HepG2 (cell line): ENCODE measurements around the gene RPS6KC1. TPM values are rescaled to one million over a fixed set of nuclear protein-coding genes. Genes with fewer than 3 reads are reported as not detected.

Source experiments
- ATM ChIP-seq: fragments of 450-650 bp; IDR thresholded peaks from 2 replicates; pipeline ENCODE4 v1.7.1; 2017; ENCODE audit warnings: mild to moderate bottlenecking, borderline replicate concordance
- E2F5 ChIP-seq: sonication (generic); formaldehyde crosslinking; conservative IDR thresholded peaks from 2 replicates; pipeline ENCODE4 v1.4.0; 2020; ENCODE audit warnings: missing genetic modification reagents
- HIVEP1 ChIP-seq: sonication (generic); formaldehyde crosslinking; IDR thresholded peaks from 2 replicates; pipeline ENCODE4 v1.4.0; 2020; ENCODE audit warnings: mild to moderate bottlenecking, missing genetic modification reagents
- MEIS2 ChIP-seq: sonication (generic); formaldehyde crosslinking; IDR thresholded peaks from 2 replicates; pipeline ENCODE4 v1.9.0; 2021; ENCODE audit warnings: mild to moderate bottlenecking, missing genetic modification reagents
- POLR2AphosphoS5 ChIP-seq: IDR thresholded peaks from 2 replicates; pipeline ENCODE4 v1.6.1; 2012; ENCODE audit warnings: low read depth, low read length
- POLR2G ChIP-seq: fragments of 200-400 bp; formaldehyde crosslinking; IDR thresholded peaks from 2 replicates; pipeline ENCODE4 v1.6.1; 2018; ENCODE audit warnings: mild to moderate bottlenecking, low read depth, low read length, moderate library complexity
- PPARG ChIP-seq: conservative IDR thresholded peaks from 2 replicates; pipeline ENCODE4 v1.6.1; 2016; ENCODE audit warnings: missing biosample characterization, missing genetic modification reagents
- TCF12 ChIP-seq, 2 experiments: fragments of 450-650 bp in 1 of 2; sonication (generic) in 1 of 2; formaldehyde crosslinking in 1 of 2; IDR thresholded peaks; 2 replicates each; pipeline versions ENCODE4 v1.6.1 to v1.8.0; 2017 to 2022; ENCODE audit warnings: antibody characterized with exemption in 1 of 2, mild to moderate bottlenecking in 1 of 2, missing genetic modification reagents in 1 of 2, moderate library complexity in 1 of 2
- XBP1 ChIP-seq: sonication (generic); formaldehyde crosslinking; IDR thresholded peaks from 2 replicates; pipeline ENCODE4 v1.5.0; 2020; ENCODE audit warnings: missing genetic modification reagents
- ZBTB3 ChIP-seq: sonication (generic); formaldehyde crosslinking; IDR thresholded peaks from 2 replicates; pipeline ENCODE4 v1.4.0; 2020; ENCODE audit warnings: low read depth, mild to moderate bottlenecking, moderate library complexity, missing genetic modification reagents, borderline replicate concordance
- ZBTB40 ChIP-seq, 2 experiments: fragments of 450-650 bp in 1 of 2; sonication (generic) in 1 of 2; formaldehyde crosslinking in 1 of 2; IDR thresholded peaks; 2 replicates each; pipeline versions ENCODE4 v1.6.1 to v1.8.0; 2016 to 2022; ENCODE audit warnings: antibody characterized with exemption in 1 of 2, mild to moderate bottlenecking in 1 of 2, missing genetic modification reagents in 1 of 2
- ZBTB8A ChIP-seq: sonication (generic); formaldehyde crosslinking; IDR thresholded peaks from 2 replicates; pipeline ENCODE4 v1.4.0; 2020; ENCODE audit warnings: mild to moderate bottlenecking, low read depth, missing genetic modification reagents, borderline replicate concordance
- ZFP36L2 ChIP-seq: sonication (generic); formaldehyde crosslinking; IDR thresholded peaks from 2 replicates; pipeline ENCODE4 v1.4.0; 2020; ENCODE audit warnings: missing genetic modification reagents
- ZNF10 ChIP-seq: sonication (generic); formaldehyde crosslinking; IDR thresholded peaks from 2 replicates; pipeline ENCODE4 v1.4.0; 2020; ENCODE audit warnings: mild to moderate bottlenecking, low read depth, missing genetic modification reagents, borderline replicate concordance
- ZNF331 ChIP-seq: sonication (generic); formaldehyde crosslinking; IDR thresholded peaks from 2 replicates; pipeline ENCODE4 v1.4.0; 2020; ENCODE audit warnings: missing genetic modification reagents
- ZNF558 ChIP-seq: sonication (generic); formaldehyde crosslinking; IDR thresholded peaks from 2 replicates; pipeline ENCODE4 v1.9.0; 2022; ENCODE audit warnings: mild to moderate bottlenecking, missing genetic modification reagents, borderline replicate concordance
- polyA plus RNA-seq, 8 experiments: library from polyadenylated mRNA; depleted of rRNA in 3 of 8; stranded (reverse) in 7 of 8; unstranded in 1 of 8; fragments of >200 nt; fragmentation: Illumina TruSeq in 4 of 8; extraction: Trizol in 4 of 8; gene quantifications; 2 replicates each; pipeline versions ENCODE4 v1.2.1 to v1.2.3, GENCODE V29; 2011 to 2016; ENCODE audit warnings: low read depth in 4 of 8, missing spikeins in 1 of 8, mixed read lengths in 1 of 8; ENCODE audit not compliant: insufficient read depth in 1 of 8
- total RNA-seq, 5 experiments: library from RNA; depleted of rRNA; stranded (reverse); fragments of >200 nt; fragmentation: Illumina TruSeq; extraction: Trizol; gene quantifications; 2 replicates each; pipeline ENCODE4 v1.2.3, GENCODE V29; 2016; ENCODE audit warnings: low read depth in 1 of 5
- TF ChIP-seq, protein P1 (sequence below): sonication (generic); formaldehyde crosslinking; IDR thresholded peaks from 2 replicates; pipeline ENCODE4 v1.4.0; 2020; ENCODE audit warnings: missing genetic modification reagents

Gene RPS6KC1
- total and polyA plus RNA-seq, 2 of the 13 experiments (the other 11 are each of a cell fraction or from before 2014, with no cell fraction given), result 11.0 to 25.2 TPM

DNA sequence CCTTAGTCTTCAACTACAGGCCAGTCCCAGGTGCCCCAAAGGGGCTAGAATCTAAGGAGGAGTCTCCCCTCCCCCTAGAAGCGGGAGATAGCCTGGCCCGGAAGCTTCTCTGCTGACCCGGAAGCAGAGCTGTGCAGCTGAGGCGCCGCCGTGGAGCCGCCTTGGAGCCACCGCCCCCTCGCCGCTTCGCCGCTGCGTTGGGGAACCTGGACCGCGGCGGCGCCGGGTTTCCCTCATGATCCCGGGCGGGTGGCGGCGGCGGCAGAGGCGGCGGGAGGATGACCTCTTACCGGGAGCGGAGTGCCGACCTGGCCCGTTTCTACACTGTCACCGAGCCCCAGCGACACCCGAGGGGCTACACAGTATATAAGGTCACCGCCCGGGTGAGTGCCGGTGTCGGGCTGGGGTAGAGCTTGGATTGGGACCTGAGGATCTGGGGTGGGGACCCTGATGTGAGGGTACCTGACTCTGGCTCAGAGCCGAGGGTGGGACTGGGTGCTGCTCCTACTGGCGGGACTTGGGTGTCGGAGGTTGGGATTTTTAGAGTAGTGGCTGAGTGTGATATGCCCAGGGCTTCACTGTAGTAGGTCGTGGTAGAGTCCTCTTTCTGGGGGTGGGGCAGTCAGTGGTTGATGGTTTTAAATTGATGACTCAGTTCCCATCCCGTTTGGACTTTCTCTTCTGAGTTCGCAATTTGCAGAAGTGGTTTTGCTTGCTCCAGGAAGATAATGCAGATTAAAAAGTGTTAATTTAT, at the start of gene RPS6KC1 (continued):
- TF ChIP-seq E2F5 (CRISPR knock-in tag) (no peak), ZNF10 (CRISPR knock-in tag) (no peak), PPARG (CRISPR knock-in tag) (no peak), ZBTB3 (no peak), TCF12 (IDR thresholded peaks at IDR 0.05) (no peak), TCF12 (CRISPR knock-in tag; IDR thresholded peaks at IDR 0.05) (no peak), ZBTB40 (IDR thresholded peaks at IDR 0.05) (peak; percentile 76), ZBTB40 (CRISPR knock-in tag; IDR thresholded peaks at IDR 0.05) (no peak; the same call in 1 of the 2 replicates), ZNF558 (peak; percentile 57; the same call in 1 of the 2 replicates), POLR2G (peak; percentile 87), ZBTB8A (CRISPR knock-in tag) (no peak), ZNF331 (no peak), XBP1 (CRISPR knock-in tag) (no peak), ATM (no peak), POLR2AphosphoS5 (peak; percentile 71), MEIS2 (CRISPR knock-in tag) (peak; percentile 27; the same call in 1 of the 2 replicates), HIVEP1 (CRISPR knock-in tag) (0 out of 2 replicates have a peak, but pooled peaks have one; percentile 29), ZFP36L2 (no peak)
- TF ChIP-seq, protein P1, sequence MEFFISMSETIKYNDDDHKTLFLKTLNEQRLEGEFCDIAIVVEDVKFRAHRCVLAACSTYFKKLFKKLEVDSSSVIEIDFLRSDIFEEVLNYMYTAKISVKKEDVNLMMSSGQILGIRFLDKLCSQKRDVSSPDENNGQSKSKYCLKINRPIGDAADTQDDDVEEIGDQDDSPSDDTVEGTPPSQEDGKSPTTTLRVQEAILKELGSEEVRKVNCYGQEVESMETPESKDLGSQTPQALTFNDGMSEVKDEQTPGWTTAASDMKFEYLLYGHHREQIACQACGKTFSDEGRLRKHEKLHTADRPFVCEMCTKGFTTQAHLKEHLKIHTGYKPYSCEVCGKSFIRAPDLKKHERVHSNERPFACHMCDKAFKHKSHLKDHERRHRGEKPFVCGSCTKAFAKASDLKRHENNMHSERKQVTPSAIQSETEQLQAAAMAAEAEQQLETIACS (CRISPR knock-in tag), result no peak
